HG03103 (cell line): Measurements from ENCODE around the gene RNASET2.
"Not testable (repeated sequence)": the region's sequence is repeated elsewhere in the genome, so short reads cannot be mapped to it uniquely, and the experiment has no call there.

Experiments used
- ATAC-seq: cut with Tn5 transposase; IDR thresholded peaks from one replicate; pipeline ENCODE4 v1.9.1; 2021; ENCODE audit warnings: low read depth; ENCODE audit not compliant: unreplicated experiment

RNASET2 gene

DNA sequence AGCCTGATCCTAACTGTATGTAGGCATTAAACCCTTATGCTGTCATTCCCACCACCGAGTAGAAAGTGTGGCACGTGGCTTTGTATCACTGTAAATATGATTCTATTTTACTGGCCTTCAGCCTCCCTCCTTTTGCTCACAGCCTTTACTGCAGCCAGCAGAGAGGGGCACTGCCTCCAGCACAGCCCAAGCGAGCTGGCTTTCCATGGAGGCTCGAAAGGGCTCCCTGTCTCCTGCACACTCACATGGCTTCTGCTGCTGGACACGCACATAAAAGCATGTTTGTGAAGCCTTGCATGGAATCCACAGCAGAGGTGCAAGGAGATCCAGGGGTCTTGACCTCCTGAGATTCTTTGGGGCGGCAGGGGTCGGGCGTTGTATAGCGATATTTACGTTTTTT, 51.3 kb downstream of the RNASET2 start:
- no peak for ATAC-seq

- ATAC-seq, result no peak
Measured at GRCh38 chr6:166904101-166904746, 52.1 kb downstream of the RNASET2 start.

DNA sequence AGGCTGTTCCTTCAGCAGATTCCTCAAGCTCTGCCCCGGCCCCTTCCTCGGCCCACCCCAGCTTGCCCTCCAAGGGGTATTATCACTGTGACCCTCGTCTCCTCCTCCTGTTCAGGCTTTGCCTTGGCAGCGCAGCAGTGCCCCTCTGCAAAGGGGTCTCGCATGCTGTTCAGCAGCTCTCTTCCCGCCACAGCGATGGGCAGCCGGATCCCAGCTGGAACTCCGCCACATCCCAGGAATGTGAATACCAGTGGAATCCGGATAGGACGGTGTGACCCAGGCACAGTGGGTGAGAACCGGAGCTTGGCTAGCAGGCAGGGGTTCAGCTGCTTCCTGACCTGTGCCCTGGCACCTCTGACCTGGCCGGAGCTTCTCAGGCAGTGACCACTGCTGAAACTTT, 52.9 kb downstream of the RNASET2 start:
- no peak for ATAC-seq

GRCh38 chr6:166903027-166903426, 53.3 kb downstream of the RNASET2 start:
- no peak for ATAC-seq

- no peak for ATAC-seq
Measured at GRCh38 chr6:166902211-166902755, 54.1 kb downstream of the RNASET2 start.

GRCh38 chr6:166901626-166902025, 54.7 kb downstream of the RNASET2 start:
- ATAC-seq, result no peak

- ATAC-seq, result no peak
Measured at GRCh38 chr6:166900956-166901607, 55.3 kb downstream of the RNASET2 start.

- no peak for ATAC-seq
Measured at GRCh38 chr6:166900130-166900708, 56.1 kb downstream of the RNASET2 start.

GRCh38 chr6:166898910-166899309, 57.4 kb downstream of the RNASET2 start:
- ATAC-seq, result no peak

- not testable (repeated sequence) for ATAC-seq
Measured at GRCh38 chr6:166894614-166895013, 61.7 kb downstream of the RNASET2 start.

DNA sequence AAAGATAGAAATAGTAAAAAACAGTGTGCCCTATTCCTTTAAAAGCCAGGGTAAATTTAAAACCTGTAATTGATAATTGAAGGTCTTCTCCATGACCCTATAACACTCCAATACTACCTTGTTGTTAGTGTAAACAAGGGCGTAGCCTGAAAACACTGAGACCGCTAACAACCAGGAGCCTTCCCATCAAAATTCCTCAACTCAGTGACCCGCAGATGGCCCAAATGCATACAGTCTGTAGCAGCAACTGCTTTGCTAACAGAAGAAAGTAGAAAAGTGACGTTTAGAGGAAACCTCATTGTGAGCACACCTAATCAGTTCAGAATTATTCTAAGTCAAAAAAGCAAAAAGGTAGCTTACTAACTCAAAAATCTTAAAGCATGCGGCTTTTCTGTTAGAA, 63.9 kb downstream of the RNASET2 start:
- ATAC-seq, result not testable (repeated sequence)

GRCh38 chr6:166886773-166887172, 69.6 kb downstream of the RNASET2 start:
- ATAC-seq, result not testable (repeated sequence)

DNA sequence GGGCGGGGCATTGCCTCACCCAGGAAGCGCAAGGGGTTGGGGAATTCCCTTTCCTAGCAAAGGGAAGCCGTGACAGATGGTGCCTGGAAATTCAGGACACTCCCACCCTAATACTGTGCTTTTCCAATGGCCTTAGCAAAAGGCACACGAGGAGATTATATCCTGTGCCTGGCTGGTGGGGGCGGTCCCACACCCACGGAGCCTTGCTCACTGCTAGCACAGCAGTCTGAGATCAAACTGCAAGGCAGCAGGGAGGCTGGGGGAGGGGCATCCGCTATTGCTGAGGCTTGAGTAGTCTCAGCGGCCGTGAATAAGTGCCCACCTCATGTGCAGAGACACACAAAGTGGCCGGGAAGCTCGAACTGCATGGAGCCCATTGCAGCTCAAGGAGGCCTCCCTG, 71.4 kb downstream of the RNASET2 start:
- ATAC-seq, result not testable (repeated sequence)

GRCh38 chr6:166879594-166879993, 76.8 kb downstream of the RNASET2 start:
- ATAC-seq, result no peak
